Activated CD8-positive, alpha-beta memory T cell treated with anti-CD3 and anti-CD28 coated beads for 48 hours (primary cell): ENCODE data around the gene PSMC3.
A peak's percentile ranks its signal among the peaks of the same experiment; 100 is the strongest.

ENCODE experiments used
- DNase-seq, 3 experiments: peaks; one replicate each; pipeline ENCODE4 v3.0.0-alpha.2; 2020; ENCODE audit warnings: low read depth in 2 of 3, low spot score in 2 of 3

The PSMC3 gene

DNA sequence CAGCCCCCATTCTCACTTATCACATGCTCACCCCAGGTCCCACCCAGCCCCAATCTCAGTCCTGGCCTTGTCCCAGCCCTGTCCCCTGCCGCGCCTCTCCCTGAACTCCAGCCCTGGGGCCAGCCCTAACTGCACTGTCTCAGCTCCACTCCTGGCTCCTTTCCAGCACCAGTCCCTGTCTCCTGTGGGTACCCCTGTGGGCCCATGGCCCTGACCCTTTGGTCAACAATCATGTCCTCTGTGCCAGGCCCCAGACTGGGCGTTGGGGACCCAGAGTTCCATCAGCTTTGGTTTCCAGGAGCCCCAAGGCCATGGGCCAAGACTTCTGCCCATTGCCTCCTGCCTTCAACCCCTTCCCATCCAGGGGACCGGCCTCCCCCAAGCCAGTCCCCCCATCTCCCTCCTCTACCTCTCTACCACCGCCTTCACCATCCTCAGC is 48.6 kb downstream of the PSMC3 start:
- DNase-seq, result no peak

DNA sequence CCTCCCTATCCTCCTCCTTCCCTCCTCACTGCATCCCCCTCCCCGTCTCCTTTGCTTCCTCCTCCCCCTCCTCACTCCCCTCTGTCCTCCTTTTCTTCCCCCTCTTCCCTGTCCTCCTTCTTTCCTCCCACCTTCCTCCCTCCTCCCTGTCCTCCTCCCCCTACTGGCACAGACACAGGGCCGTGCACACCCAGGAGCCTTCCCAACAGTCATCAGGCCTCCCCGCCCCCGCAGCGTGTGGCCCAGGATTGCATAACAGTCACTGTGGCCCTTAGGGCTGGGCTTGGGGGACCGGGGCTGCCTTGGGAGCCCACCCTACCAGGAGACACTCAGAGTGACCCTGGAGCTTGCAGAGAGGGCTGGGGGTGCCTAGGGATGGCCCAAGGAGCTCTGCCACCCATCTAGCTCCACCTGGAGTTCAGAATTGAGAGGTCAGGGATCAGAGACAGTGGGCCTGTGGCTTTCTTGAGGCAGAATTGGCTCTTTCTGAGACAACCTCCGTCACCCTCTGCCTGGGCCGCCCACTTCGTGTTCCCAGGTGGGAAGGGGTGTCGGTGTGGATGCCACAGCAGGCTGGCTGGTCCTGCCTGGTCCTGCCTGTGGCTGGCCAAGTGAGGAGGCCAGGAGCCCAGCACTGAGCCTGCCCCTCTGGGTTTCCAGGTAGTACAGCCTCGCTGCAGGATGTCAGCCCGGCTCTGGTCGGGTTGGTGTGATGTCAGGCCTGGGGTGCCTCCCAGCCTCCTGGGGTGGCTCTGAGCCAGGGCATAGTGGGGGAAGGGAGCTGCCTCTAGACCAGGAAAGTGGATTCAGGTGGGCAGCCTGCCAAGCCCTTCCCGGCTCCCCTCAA is 49.5 kb downstream of the PSMC3 start:
- no peak for DNase-seq

DNA sequence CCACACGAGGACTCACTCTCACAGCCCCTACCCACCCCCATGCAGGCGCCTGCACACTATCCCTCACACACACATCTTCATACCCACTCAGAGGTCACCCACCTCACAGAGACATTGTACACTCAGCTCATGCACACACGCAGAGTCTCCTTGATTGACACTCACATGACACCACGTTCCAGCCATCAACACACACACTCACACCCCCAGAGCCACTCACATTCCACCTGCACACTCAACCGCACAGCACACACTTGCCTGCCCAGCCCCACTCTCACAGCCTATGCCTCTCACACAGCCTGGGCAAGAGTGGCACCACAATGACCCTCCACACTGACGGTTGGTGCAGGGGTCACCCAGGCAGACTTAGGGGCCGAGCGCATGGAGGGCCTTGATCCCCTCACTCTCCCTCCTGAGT is 50.1 kb downstream of the PSMC3 start:
- no peak for DNase-seq

DNA sequence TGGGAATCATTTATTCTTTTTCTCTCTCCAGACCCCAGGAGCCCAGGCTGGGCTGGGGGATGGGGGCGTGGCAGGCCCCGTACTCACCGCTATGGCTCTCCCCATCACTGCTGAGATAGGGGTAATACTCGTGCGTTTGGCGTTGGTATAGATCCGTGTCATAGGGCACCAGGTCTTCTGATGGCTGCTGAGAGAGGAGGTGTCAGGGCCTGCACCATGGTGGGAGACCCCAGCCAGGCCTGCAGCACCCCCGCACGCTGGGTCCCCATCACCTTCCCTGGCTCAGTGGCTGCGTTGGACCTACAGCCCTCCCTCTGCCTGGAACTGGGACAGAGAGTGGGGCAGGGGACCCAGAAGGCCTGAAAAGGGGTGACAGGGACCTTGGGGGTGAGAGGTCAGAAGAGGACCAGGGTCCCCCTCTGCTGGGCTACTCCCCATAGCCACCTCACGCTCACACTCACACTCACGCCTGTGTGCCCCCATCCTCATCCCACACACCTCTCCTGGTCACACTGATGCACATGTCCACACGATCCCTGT is 50.6 kb downstream of the PSMC3 start:
- DNase-seq, result no peak

DNA sequence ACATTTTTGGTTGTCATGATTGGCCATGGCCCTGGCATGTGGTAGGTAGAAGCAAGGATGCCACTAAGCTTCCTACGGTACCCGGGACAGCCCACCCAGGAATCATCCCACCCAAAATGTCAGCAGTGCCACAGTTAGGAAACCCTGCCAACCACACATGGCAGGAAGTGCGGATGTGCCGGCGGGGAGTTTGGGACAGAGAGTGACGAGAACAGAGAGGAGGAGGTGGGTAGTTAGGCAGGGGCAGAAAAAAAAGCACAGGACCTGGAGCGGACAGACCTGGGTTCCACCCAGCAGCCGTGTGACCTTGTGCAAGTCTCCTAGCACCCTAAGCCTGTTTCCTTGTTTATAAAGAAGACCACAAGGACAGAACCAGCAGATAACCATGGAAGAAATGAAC is 51.2 kb downstream of the PSMC3 start:
- DNase-seq, result no peak

DNA sequence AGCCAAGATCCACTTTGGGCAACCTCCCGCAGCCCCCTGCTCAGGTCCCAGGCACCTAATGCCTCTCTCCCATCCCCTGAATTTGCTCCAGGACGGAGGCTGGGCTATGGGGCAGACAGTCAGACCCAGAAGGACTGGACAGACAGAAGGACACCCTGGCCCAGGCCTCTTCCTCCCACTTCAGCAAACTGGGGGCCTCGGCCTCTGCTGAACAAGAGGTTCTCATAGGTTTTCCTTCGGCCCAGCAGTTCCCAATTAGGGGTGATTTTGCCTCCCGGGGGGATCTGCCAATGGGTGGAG is 51.6 kb downstream of the PSMC3 start:
- no peak for DNase-seq

DNA sequence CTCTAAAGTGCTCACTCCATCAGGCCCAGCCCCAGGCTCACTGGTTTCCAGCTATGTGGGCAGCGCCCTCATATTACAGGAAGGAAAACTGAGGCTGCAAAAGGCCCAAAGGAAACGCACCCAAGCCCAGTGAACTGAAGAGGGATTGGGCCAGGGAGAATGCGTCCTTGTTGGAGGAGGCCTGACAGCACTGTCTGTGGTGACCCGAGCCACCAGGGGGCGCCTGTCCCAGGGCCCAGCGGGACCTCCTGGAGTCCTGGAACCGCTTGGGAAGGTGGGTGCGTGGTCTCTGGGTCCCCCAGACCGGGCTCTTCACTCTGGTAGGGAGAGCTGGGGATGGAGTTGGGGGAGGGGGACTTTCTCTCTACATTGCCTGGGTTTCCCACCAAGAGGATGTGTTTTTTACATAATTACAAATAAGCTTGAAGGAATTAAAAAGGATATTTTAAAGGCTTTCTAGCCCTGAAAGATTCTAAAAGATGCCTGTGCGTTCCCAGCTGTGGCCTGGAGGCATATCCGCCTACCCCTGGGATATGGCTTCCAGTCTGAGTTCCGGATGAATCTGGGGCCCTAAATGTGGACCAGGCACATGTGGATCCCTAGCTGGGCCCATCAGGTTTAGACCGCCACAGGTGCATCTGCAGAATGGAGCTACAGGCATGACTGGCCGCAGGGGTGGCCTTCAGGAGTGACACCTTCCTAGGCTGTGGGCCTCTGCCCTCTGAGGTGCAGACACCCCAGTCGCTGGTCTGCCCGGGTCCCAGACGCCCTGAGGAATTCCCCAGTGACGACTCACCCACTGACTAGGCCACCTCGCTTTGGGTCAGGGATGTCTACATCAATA is 52.1 kb downstream of the PSMC3 start:
- peak; percentile 57 to 83 (median 79) for DNase-seq

DNA sequence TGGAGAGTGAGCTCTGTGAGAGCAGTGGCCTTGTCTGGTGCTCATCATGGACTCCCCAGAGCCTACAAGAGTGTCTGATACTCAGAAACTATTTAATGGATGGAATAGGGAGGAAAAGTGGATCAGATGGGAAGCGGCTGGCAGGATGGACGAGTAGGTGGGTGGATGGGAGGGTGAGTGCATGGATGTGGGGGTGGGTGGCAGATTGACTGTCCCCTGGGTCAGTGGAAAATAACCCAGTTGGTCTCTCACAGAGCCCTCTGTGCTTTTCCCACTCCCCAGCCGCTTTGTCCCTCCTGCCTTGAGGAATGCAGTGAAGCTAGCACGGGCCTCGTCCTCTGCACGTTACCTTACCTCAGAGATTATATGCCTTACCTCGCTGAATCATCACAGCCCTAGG is 53.8 kb downstream of the PSMC3 start:
- DNase-seq, result no peak

DNA sequence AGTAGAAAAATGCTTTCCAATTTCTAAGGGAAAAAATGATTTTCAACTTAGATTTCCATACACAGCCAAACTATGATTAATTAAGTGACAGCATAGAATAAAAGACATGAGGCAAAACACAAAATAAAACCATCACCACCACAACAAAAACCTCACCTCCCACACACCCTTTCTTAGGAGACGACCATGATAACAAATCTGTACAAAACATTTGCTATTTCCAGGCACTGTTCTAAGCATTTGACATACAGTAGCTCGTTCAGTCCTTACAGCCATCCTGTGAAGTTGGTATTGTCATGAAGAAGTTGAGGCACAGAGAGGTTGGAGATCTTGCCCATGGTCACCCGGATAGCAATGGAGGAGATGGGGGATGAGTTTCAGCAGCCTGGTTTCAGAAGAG is 56.6 kb downstream of the PSMC3 start:
- no peak for DNase-seq
